Measurements from ENCODE around the gene MUL1.

Gene MUL1

GRCh38 chr1:20465187-20465586, 42.8 kb downstream of the MUL1 start:
- no peak overlapping the region for H2AFZ ChIP-seq (ENCODE audit: low read length, unreplicated experiment)
- no peaks in the 10 kb centered on the region for H3K36me3 ChIP-seq (ENCODE audit: insufficient read depth, low read length)
- H3K4me3 ChIP-seq (ENCODE audit: low read depth, low read length) = no peak overlapping the region
- H3K27ac ChIP-seq (ENCODE audit: low read depth, low read length) = no peak overlapping the region
- H3K79me2 ChIP-seq (ENCODE audit: control insufficient read depth, insufficient read depth, low read length, unreplicated experiment) = no peaks in the 10 kb centered on the region
- no peaks in the 10 kb centered on the region for H3K4me1 ChIP-seq (ENCODE audit: control insufficient read depth, insufficient read depth, low read length, unreplicated experiment)
- peaks cover 78% of the 10 kb centered on the region for H3K27me3 ChIP-seq (ENCODE audit: insufficient read depth, low read length)

- Histone ChIP-seq H3K27ac (ENCODE audit: low read depth, low read length) (no peak overlapping the region), H3K4me3 (ENCODE audit: low read depth, low read length) (no peak overlapping the region), H3K79me2 (ENCODE audit: control insufficient read depth, insufficient read depth, low read length, unreplicated experiment) (no peaks in the 10 kb centered on the region), H2AFZ (ENCODE audit: low read length, unreplicated experiment) (no peak overlapping the region), H3K27me3 (ENCODE audit: insufficient read depth, low read length) (peaks cover 92% of the 10 kb centered on the region), H3K4me1 (ENCODE audit: control insufficient read depth, insufficient read depth, low read length, unreplicated experiment) (no peaks in the 10 kb centered on the region), H3K36me3 (ENCODE audit: insufficient read depth, low read length) (no peaks in the 10 kb centered on the region)
These were observed 44.4 kb downstream of the MUL1 start for GRCh38 chr1:20463502-20463901.

- Histone ChIP-seq H2AFZ (ENCODE audit: low read length, unreplicated experiment) (no peak overlapping the region), H3K4me1 (ENCODE audit: control insufficient read depth, insufficient read depth, low read length, unreplicated experiment) (no peaks in the 10 kb centered on the region), H3K4me3 (ENCODE audit: low read depth, low read length) (no peak overlapping the region), H3K27me3 (ENCODE audit: insufficient read depth, low read length) (peaks cover 89% of the 10 kb centered on the region), H3K79me2 (ENCODE audit: control insufficient read depth, insufficient read depth, low read length, unreplicated experiment) (no peaks in the 10 kb centered on the region), H3K27ac (ENCODE audit: low read depth, low read length) (no peak overlapping the region), H3K36me3 (ENCODE audit: insufficient read depth, low read length) (no peaks in the 10 kb centered on the region)
These were observed 45.6 kb downstream of the MUL1 start for GRCh38 chr1:20462397-20462796.

- Histone ChIP-seq H2AFZ (ENCODE audit: low read length, unreplicated experiment) (no peak overlapping the region), H3K4me1 (ENCODE audit: control insufficient read depth, insufficient read depth, low read length, unreplicated experiment) (no peaks in the 10 kb centered on the region), H3K36me3 (ENCODE audit: insufficient read depth, low read length) (no peaks in the 10 kb centered on the region), H3K27me3 (ENCODE audit: insufficient read depth, low read length) (peaks cover 65% of the 10 kb centered on the region), H3K27ac (ENCODE audit: low read depth, low read length) (no peak overlapping the region), H3K79me2 (ENCODE audit: control insufficient read depth, insufficient read depth, low read length, unreplicated experiment) (no peaks in the 10 kb centered on the region), H3K4me3 (ENCODE audit: low read depth, low read length) (no peak overlapping the region)
These were observed 49.2 kb downstream of the MUL1 start for GRCh38 chr1:20458717-20459116.

GRCh38 chr1:20454004-20454403, 53.9 kb downstream of the MUL1 start:
- Histone ChIP-seq H3K79me2 (ENCODE audit: control insufficient read depth, insufficient read depth, low read length, unreplicated experiment) (no peaks in the 10 kb centered on the region), H3K27me3 (ENCODE audit: insufficient read depth, low read length) (peaks cover 31% of the 10 kb centered on the region), H2AFZ (ENCODE audit: low read length, unreplicated experiment) (no peak overlapping the region), H3K4me1 (ENCODE audit: control insufficient read depth, insufficient read depth, low read length, unreplicated experiment) (no peaks in the 10 kb centered on the region), H3K36me3 (ENCODE audit: insufficient read depth, low read length) (no peaks in the 10 kb centered on the region), H3K4me3 (ENCODE audit: low read depth, low read length) (no peak overlapping the region), H3K27ac (ENCODE audit: low read depth, low read length) (no peak overlapping the region)

- no peak overlapping the region for H3K4me3 ChIP-seq (ENCODE audit: low read depth, low read length)
- no peak overlapping the region for H2AFZ ChIP-seq (ENCODE audit: low read length, unreplicated experiment)
- peaks cover 14% of the 10 kb centered on the region for H3K4me1 ChIP-seq (ENCODE audit: control insufficient read depth, insufficient read depth, low read length, unreplicated experiment)
- H3K27me3 ChIP-seq (ENCODE audit: insufficient read depth, low read length) = peaks cover 12% of the 10 kb centered on the region; the same call in 1 of the 2 replicates
- H3K27ac ChIP-seq (ENCODE audit: low read depth, low read length) = no peak overlapping the region
- H3K36me3 ChIP-seq (ENCODE audit: insufficient read depth, low read length) = no peaks in the 10 kb centered on the region
- H3K79me2 ChIP-seq (ENCODE audit: control insufficient read depth, insufficient read depth, low read length, unreplicated experiment) = no peaks in the 10 kb centered on the region
These were observed 58.1 kb downstream of the MUL1 start for GRCh38 chr1:20449735-20450311.

Data from ACC112 (cell line).